Stimulated activated CD4-positive, alpha-beta T cell treated with anti-CD3 and anti-CD28 coated beads, TNF-alpha, amount 100 ng/mL, for 4 hours (primary cell): Measurements from ENCODE around the gene PHKB.

ENCODE experiments used
- DNase-seq, 3 experiments: peaks; one replicate each; pipeline ENCODE4 v3.0.0-alpha.2; 2020; ENCODE audit warnings: low read depth in 3 of 3

The PHKB gene

DNA sequence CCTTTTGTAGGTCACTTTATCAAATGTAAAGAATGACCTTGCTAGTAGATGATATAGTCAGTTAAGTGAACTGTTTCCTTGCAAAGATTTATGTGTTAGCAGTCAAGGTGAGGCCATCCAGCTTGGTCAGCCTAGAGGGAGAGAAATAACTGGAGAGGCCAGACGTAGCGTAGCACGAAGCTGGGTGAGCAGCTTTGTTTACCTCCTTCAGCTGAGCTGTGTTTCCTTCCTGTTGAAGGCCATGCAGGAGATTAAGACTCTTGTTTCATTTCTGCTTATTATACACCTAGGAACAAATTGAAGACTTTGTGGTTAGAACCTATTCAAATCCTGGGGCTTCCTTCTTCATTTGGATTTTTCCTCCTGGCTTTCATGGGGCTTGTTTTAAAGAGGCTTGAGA is 267.1 kb downstream of the PHKB start:
- no peak for DNase-seq

DNA sequence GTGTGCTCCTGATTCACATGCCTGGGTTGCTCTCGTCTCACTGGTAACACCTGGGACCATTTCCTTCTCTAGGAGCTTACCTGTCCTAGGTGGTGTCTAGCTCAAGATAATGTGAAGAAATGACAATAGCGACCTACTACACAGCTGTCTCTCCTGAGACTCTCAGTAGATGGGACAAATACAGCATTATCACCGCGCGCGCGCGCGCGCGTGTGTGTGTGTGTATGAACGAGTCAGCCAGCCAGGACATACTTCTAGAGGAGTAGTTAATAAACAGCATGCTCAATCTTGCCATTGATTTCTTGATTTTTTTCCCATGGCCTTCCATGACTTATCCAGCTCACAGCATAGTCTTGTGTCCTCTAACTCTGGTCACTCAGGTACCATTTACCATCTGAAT is 268.6 kb downstream of the PHKB start:
- no peak for DNase-seq

DNA sequence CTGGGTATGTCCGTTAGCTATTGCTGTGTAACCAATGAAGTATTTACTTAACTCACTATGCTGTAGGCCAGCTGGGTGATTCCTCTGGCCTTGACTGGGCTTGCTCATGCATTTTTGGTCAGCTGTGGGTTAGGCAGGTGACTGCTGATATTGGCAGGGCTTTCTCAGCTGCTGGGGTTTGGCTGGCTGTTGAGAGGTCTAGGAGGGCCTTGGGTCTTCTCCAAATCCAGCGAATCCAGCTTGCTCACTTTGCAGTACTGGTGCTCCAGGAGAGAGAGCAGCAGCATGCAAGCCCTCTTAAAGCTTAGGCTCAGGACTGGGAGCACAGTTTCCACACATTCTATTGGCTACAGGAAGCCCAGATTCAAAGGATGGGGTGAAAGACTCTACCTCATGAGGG is 270.1 kb downstream of the PHKB start:
- DNase-seq, result no peak

DNA sequence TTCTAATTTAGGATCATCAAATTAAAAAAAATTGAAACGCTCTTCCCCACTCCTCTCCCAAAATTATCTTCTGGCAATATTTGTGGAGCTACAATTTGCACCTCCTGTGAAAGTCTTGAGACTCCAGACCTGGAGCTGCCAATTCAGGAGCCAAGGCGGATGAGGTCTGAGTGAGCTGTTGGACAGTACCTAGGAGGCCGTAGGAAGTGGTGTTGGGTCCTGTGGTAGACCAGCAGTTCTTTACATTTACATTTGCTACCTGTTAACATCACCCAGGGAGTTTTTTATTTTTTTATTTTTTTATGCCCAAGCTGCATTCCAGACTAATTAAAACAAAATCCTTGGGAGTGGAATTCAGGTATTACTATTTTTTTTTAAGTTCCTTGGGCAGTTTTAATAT is 271.0 kb downstream of the PHKB start:
- no peak for DNase-seq

DNA sequence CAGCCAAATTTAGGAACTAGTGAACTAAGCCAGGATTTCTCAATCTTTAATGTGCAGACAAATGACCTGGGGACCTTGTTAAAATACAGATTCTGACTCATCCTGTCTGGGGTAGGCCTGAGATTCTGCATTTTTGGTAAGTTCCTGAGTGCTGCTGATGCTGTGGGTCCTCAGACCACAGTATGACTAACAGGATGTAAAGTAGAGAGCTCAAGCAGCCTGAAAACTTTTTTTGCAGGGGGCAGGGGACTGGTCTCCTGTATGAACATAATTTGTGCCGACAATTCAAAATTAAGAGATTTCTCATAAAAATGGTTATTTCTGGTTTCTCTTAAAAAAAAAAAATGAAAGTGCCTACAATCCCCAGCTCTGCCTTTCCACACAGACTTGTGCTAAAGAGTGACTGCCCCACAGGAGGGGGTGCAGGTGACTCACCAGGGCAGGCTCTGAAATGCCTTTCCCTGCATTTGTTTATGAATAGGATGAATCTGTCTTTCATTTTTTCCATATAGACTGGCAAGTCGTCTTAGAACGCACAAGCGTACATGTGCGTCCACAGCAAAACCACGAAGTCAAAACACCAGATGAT is 271.5 kb downstream of the PHKB start:
- DNase-seq, result no peak

DNA sequence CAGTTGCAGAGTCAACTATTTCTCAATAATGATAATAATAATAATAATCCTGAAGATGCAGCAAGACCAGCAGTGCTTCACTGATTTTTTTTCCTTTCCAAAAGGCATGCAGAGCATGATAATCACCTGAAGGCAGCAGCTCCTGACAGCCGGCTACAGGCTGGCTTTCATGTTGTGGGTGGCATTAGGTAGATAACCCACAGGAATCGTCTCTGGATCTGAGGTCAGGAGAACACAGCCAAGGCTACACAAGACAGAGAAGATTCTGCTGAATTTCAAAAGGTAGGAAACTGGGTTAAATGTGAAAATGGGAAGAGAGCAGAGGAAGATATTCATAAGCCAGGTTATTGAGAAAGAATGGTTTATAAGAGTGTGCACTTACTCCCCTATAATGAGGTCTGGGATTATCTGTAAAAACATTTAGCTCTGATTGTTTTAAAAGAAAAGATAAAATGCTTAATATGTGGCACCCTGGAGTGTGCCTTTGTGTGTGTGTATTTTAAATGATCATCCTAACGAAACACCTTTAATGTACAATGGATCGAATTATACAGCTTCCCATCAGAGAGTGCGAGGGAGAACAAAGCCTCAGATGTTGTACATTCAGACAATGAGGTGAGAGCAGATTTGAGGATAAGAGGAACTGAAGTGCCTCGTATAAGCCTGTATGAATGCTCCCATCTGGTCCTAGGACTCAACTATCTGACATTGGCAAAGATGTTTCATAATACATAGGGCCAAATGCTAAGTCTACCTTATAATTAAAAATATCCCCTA is 273.1 kb downstream of the PHKB start:
- DNase-seq, result no peak

DNA sequence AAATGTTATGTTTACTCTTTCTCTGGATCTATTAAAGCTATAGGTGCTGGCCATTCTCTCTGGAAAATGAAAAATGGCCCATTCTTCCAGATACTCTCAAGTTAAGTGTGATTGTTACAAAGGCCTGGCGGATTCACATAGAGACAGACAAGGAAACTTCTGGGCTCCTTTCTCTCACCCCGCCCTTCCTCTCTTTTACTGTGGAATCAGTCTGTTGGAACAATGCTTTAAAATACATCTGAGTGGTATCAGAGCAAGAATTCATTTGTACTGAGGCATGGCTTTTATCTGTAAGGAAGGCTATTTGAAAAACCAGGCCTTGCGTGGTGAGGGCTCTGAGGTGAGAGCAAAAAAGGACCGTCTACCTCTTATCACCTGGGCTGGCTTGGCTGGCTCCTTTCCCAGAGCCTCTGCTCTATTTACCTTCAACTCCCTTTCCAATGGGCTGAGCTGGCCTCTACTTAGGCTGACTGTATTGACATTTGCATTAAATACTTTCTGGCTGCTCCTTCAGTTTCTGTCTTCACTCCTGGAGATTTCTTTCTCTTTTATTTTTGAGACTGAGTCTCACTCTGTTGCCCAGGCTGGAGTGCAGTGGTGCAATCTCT is 274.0 kb downstream of the PHKB start:
- no peak for DNase-seq

DNA sequence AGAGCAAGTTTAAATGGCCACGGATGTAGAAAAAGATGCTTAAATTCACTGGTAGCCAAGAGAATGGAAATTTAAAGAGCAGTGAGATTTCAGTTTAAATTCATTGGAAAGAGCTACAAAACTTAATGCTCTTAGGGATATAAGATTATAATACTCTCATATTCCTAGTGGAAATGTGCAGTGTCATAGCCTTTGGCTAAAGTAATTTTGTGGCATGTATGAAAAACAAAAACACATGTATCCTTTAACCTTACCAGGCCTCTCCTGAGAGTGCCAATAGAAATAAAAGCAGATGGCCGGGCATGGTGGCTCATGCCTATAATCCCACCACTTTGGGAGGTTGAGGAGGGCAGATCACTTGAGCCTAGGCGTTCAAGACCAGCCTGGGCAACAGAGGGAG is 289.2 kb downstream of the PHKB start:
- DNase-seq, result no peak
